OCI-LY3 (cell line): ENCODE results near the gene FILIP1L.

Experiments used
- H2AFZ ChIP-seq: fragments of 200-600, 300-600 bp; shearing (Covaris generic); 2 replicates; pipeline ENCODE4 v1.6.0; 2014; ENCODE audit warnings: antibody characterized with exemption, low read depth, low read length
- H3K27ac ChIP-seq: fragments of 200-600, 300-600 bp; sonication (generic); 2 replicates; pipeline ENCODE4 v1.5.1; 2014; ENCODE audit warnings: mild to moderate bottlenecking, low read length, moderate library complexity, mixed read lengths
- H3K27me3 ChIP-seq: fragments of 200-600, 300-600 bp; sonication (generic); 2 replicates; pipeline ENCODE4 v1.6.1; 2014; ENCODE audit warnings: low read depth, low read length, mixed read lengths
- H3K36me3 ChIP-seq: fragments of 200-600, 300-600 bp; sonication (generic); replicated peaks from 2 replicates; pipeline ENCODE3; 2014; ENCODE audit warnings: low read depth, low read length, mixed read lengths
- H3K4me1 ChIP-seq: fragments of 300-600, 200-600 bp; sonication (generic); 2 replicates; pipeline ENCODE4 v1.6.1; 2014; ENCODE audit warnings: low read length, mixed read lengths
- H3K4me2 ChIP-seq: fragments of 200-600, 300-600 bp; sonication (generic); 2 replicates; pipeline ENCODE4 v1.6.1; 2014; ENCODE audit warnings: low read length, mixed read lengths
- H3K4me3 ChIP-seq: fragments of 300-600, 200-600 bp; sonication (generic); 2 replicates; pipeline ENCODE4 v1.5.1; 2014; ENCODE audit warnings: antibody characterized with exemption, mild to moderate bottlenecking, low read length, moderate library complexity
- H3K79me2 ChIP-seq: fragments of 300-600, 200-600 bp; shearing (Covaris generic); 2 replicates; pipeline ENCODE4 v1.6.1; 2014; ENCODE audit warnings: mild to moderate bottlenecking, low read length, mixed read lengths
- H3K9ac ChIP-seq: fragments of 300-600, 200-600 bp; shearing (Covaris generic); 2 replicates; pipeline ENCODE4 v1.6.0; 2014; ENCODE audit warnings: mild to moderate bottlenecking, low read length, moderate library complexity
- H3K9me3 ChIP-seq: fragments of 200-600, 300-600 bp; shearing (Covaris generic); 2 replicates; pipeline ENCODE4 v1.6.1; 2014; ENCODE audit warnings: low read length, mixed read lengths; ENCODE audit not compliant: insufficient read depth
- H4K20me1 ChIP-seq: fragments of 200-600, 300-600 bp; sonication (generic); 2 replicates; pipeline ENCODE4 v1.6.1; 2016; ENCODE audit warnings: low read length, mixed read lengths; ENCODE audit not compliant: insufficient read depth
- EZH2phosphoT487 ChIP-seq: fragments of 200-600 bp; shearing (Covaris generic); IDR thresholded peaks from 2 replicates; pipeline ENCODE4 v1.6.1; 2018; ENCODE audit warnings: antibody characterized with exemption, mixed run types, low read depth
- TF ChIP-seq, protein P1 (sequence below): fragments of 200-600, 300-600 bp; sonication (generic); IDR thresholded peaks from 2 replicates; pipeline ENCODE4 v1.5.1; 2014; ENCODE audit warnings: antibody characterized with exemption, low read length, low read depth

Gene FILIP1L

DNA sequence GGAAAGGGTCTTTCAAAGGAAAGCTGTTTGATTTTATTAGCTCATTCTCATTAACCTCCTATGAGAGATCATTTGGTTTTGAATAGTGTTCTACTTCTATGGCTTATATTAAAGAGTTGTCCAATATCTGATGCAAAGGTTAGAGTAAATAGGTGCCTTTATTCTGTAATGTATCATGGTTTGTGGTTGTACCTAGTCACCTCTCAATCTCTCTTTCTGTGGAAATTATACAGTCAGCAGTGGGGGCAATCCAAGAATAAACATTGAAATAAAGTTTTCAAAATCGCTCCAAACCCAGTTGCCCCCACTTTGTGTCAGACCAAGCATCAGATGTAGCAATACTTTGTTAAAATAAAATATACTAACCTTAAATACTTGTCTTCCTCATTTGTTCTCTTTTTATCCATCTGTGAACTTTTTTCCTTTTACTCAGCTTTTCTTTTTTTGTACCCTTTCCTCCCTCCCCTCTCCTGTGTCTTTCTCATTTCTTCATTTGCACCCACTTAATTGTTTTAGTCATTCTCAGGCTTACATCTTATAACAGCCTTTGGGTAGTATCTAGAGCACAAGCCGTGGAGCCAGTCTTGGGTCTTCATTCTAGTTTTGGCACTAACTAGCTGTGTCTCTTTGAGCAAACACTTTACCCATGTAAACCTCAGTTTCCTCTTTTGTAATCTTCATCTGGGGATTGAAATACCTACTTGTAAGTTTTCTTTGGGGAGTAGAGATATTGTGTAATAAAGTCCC, 279.9 kb downstream of the FILIP1L start:
- Histone ChIP-seq H3K4me3 (no peak overlapping the region), H3K4me1 (peaks cover 4% of the 10 kb centered on the region; the same call in 1 of the 2 replicates), H3K79me2 (peaks cover 93% of the 10 kb centered on the region), H3K4me2 (no peak overlapping the region), H4K20me1 (peaks cover 17% of the 10 kb centered on the region), H3K9ac (no peak overlapping the region), H3K9me3 (no peaks in the 10 kb centered on the region), H3K27ac (no peak overlapping the region), H3K36me3 (no peaks in the 10 kb centered on the region), H2AFZ (no peak overlapping the region), H3K27me3 (no peaks in the 10 kb centered on the region)
- TF ChIP-seq EZH2phosphoT487: no peak
- TF ChIP-seq, protein P1, sequence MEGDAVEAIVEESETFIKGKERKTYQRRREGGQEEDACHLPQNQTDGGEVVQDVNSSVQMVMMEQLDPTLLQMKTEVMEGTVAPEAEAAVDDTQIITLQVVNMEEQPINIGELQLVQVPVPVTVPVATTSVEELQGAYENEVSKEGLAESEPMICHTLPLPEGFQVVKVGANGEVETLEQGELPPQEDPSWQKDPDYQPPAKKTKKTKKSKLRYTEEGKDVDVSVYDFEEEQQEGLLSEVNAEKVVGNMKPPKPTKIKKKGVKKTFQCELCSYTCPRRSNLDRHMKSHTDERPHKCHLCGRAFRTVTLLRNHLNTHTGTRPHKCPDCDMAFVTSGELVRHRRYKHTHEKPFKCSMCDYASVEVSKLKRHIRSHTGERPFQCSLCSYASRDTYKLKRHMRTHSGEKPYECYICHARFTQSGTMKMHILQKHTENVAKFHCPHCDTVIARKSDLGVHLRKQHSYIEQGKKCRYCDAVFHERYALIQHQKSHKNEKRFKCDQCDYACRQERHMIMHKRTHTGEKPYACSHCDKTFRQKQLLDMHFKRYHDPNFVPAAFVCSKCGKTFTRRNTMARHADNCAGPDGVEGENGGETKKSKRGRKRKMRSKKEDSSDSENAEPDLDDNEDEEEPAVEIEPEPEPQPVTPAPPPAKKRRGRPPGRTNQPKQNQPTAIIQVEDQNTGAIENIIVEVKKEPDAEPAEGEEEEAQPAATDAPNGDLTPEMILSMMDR: no peak

GRCh38 chr3:99833617-99834205, 280.6 kb downstream of the FILIP1L start:
- no peak overlapping the region for H3K4me3 ChIP-seq
- H3K9me3 ChIP-seq: no peaks in the 10 kb centered on the region
- TF ChIP-seq, protein P1: no peak
- no peak for TF ChIP-seq EZH2phosphoT487
- peaks cover 17% of the 10 kb centered on the region for H4K20me1 ChIP-seq
- no peaks in the 10 kb centered on the region for H3K36me3 ChIP-seq
- H3K79me2 ChIP-seq: peaks cover 93% of the 10 kb centered on the region
- H3K4me2 ChIP-seq: no peak overlapping the region
- peaks cover 4% of the 10 kb centered on the region; the same call in 1 of the 2 replicates for H3K4me1 ChIP-seq
- no peak overlapping the region for H3K9ac ChIP-seq
- H3K27ac ChIP-seq: no peak overlapping the region
- H3K27me3 ChIP-seq: no peaks in the 10 kb centered on the region
- H2AFZ ChIP-seq: no peak overlapping the region

DNA sequence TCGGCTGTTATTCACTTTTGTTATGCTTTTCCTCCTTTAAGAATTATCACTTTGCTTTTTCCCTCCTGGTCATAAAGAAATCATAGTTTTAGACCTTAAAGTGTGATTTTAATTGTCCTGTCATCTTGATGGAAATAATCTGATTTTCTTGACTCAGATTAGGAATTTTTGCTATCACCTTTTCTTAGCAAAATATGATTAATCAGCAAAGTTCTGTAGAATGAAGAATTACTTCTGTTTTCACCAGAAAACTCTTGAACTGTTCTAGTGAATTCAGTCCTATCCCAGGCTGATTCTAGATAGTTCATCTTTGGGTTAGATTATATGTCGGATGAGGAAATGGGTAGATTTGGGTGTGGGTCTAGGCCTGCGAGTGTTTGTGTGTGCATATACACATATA, 284.5 kb downstream of the FILIP1L start:
- peaks cover 4% of the 10 kb centered on the region; the same call in 1 of the 2 replicates for H3K4me1 ChIP-seq
- peaks cover 12% of the 10 kb centered on the region for H4K20me1 ChIP-seq
- H3K36me3 ChIP-seq: no peaks in the 10 kb centered on the region
- H3K4me2 ChIP-seq: no peak overlapping the region
- no peak overlapping the region for H3K27ac ChIP-seq
- no peak overlapping the region for H2AFZ ChIP-seq
- TF ChIP-seq, protein P1: no peak
- TF ChIP-seq EZH2phosphoT487: no peak
- peaks cover 86% of the 10 kb centered on the region for H3K79me2 ChIP-seq
- no peak overlapping the region for H3K4me3 ChIP-seq
- H3K9me3 ChIP-seq: no peaks in the 10 kb centered on the region
- no peak overlapping the region for H3K9ac ChIP-seq
- no peaks in the 10 kb centered on the region for H3K27me3 ChIP-seq

- no peak overlapping the region for H3K4me2 ChIP-seq
- no peak overlapping the region for H3K9ac ChIP-seq
- H3K4me3 ChIP-seq: no peak overlapping the region
- H3K4me1 ChIP-seq: no peaks in the 10 kb centered on the region
- peaks cover 5% of the 10 kb centered on the region for H3K36me3 ChIP-seq
- H3K27me3 ChIP-seq: no peaks in the 10 kb centered on the region
- H3K27ac ChIP-seq: no peak overlapping the region
- TF ChIP-seq, protein P1: no peak
- no peak for TF ChIP-seq EZH2phosphoT487
- H2AFZ ChIP-seq: no peak overlapping the region
- H3K79me2 ChIP-seq: peaks cover 83% of the 10 kb centered on the region
- H3K9me3 ChIP-seq: no peaks in the 10 kb centered on the region
- H4K20me1 ChIP-seq: no peaks in the 10 kb centered on the region
Measured at GRCh38 chr3:99825004-99825640, 289.2 kb downstream of the FILIP1L start.
